H1 (cell line): ENCODE data around the gene COLEC11. TPM values are rescaled to one million over a fixed set of nuclear protein-coding genes. Genes with fewer than 3 reads are reported as not detected.

Experiments
- ATF2 ChIP-seq: IDR thresholded peaks from 2 replicates; pipeline ENCODE4 v1.6.1; 2012; ENCODE audit warnings: low read length, inconsistent platforms
- CEBPB ChIP-seq: IDR thresholded peaks from 2 replicates; pipeline ENCODE4 v1.6.1; 2012; ENCODE audit warnings: low read depth, low read length
- polyA plus RNA-seq, 7 experiments: library from polyadenylated mRNA; depleted of rRNA in 3 of 7; stranded (reverse) in 5 of 7; unstranded in 2 of 7; fragments of >200 nt in 5 of 7; fragments of 200-250 nt in 2 of 7; gene quantifications; 1 replicate in 5 of 7; 2 replicates in 1 of 7; 4 replicates in 1 of 7; pipeline versions ENCODE4 v1.2.1 to v1.2.3, GENCODE V29; 2011 to 2013; ENCODE audit warnings: missing spikeins in 2 of 7, mixed read lengths in 2 of 7
- total RNA-seq: library from RNA; stranded (reverse); fragmentation: NEBNext Ultra II Directional; extraction: Animal tissue kit (Norgen Biotek cat#: 25700); gene quantifications from 2 replicates; pipeline ENCODE4 v1.2.1, GENCODE V29; 2021

COLEC11 gene
- total and polyA plus RNA-seq, 2 of the 8 experiments (the other 6 are each of a cell fraction or from before 2014, with no cell fraction given) = 0.47 to 0.80 TPM

- TF ChIP-seq ATF2 (no peak), CEBPB (no peak)
Measured at GRCh38 chr2:3545788-3546478, 49.0 kb upstream of the COLEC11 start (continued).
